Astrocyte (in vitro differentiated cells and primary cell): ENCODE data around the gene PCMTD2.

Experiments
- EZH2 ChIP-seq: IDR thresholded peaks from 2 replicates; pipeline ENCODE4 v1.6.1; 2012; ENCODE audit warnings: mild to moderate bottlenecking, low read length, inconsistent platforms; ENCODE audit not compliant: insufficient read depth
- TF ChIP-seq, protein P1 (sequence below): IDR thresholded peaks from 2 replicates; pipeline ENCODE4 v1.5.1; 2011; ENCODE audit warnings: low read depth, mild to moderate bottlenecking, inconsistent platforms, low read length, moderate library complexity; ENCODE audit not compliant: insufficient read depth

- no peak for TF ChIP-seq EZH2
- TF ChIP-seq, protein P1, sequence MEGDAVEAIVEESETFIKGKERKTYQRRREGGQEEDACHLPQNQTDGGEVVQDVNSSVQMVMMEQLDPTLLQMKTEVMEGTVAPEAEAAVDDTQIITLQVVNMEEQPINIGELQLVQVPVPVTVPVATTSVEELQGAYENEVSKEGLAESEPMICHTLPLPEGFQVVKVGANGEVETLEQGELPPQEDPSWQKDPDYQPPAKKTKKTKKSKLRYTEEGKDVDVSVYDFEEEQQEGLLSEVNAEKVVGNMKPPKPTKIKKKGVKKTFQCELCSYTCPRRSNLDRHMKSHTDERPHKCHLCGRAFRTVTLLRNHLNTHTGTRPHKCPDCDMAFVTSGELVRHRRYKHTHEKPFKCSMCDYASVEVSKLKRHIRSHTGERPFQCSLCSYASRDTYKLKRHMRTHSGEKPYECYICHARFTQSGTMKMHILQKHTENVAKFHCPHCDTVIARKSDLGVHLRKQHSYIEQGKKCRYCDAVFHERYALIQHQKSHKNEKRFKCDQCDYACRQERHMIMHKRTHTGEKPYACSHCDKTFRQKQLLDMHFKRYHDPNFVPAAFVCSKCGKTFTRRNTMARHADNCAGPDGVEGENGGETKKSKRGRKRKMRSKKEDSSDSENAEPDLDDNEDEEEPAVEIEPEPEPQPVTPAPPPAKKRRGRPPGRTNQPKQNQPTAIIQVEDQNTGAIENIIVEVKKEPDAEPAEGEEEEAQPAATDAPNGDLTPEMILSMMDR = no peak
These were observed 17.3 kb upstream of the PCMTD2 start for GRCh38 chr20:64238115-64238825.
